GM11168 (cell line): ENCODE data around the gene TMEM207.
"Not testable (repeated sequence)": the region's sequence is repeated elsewhere in the genome, so short reads cannot be mapped to it uniquely, and the experiment has no call there.

Experiments
- in situ Hi-C: fragments of 300-500 bp; cut with MboI; formaldehyde crosslinking; loops from one replicate; pipeline ENCODE4 v1.12.0; 2022; ENCODE audit warnings: low sequenced_read_pairs; ENCODE audit not compliant: unreplicated experiment

TMEM207 gene

GRCh38 chr3:190449801-190450200 lies at the start of gene TMEM207:
TSS of gene TMEM207 (minus strand) at chr3:190449901. CDS start at chr3:190449809, 92 bp downstream.
- in situ Hi-C loops, result no loop called here

GRCh38 chr3:190499122-190499521 lies 49.4 kb upstream of the TMEM207 start:
- in situ Hi-C loops, result no loop called here

GRCh38 chr3:190498293-190498692 lies 48.6 kb upstream of the TMEM207 start:
- in situ Hi-C loops, result no loop called here

- in situ Hi-C loops, result no loop called here
Observed at GRCh38 chr3:190497811-190498210, 48.1 kb upstream of the TMEM207 start.

GRCh38 chr3:190496859-190497258 lies 47.2 kb upstream of the TMEM207 start:
- in situ Hi-C loops, result no loop called here

- in situ Hi-C loops, result no loop called here
Observed at GRCh38 chr3:190495796-190496195, 46.1 kb upstream of the TMEM207 start.

- in situ Hi-C loops, result no loop called here
Observed at GRCh38 chr3:190495354-190495753, 45.7 kb upstream of the TMEM207 start.

- in situ Hi-C loops, result no loop called here
Observed at GRCh38 chr3:190494907-190495306, 45.2 kb upstream of the TMEM207 start.

GRCh38 chr3:190492966-190493365 lies 43.3 kb upstream of the TMEM207 start:
- in situ Hi-C loops, result no loop called here

- in situ Hi-C loops, result no loop called here
Observed at GRCh38 chr3:190492129-190492528, 42.4 kb upstream of the TMEM207 start.

GRCh38 chr3:190491533-190492054 lies 41.9 kb upstream of the TMEM207 start:
- in situ Hi-C loops, result no loop called here

- in situ Hi-C loops, result no loop called here
Observed at GRCh38 chr3:190486908-190487607, 37.4 kb upstream of the TMEM207 start.

- in situ Hi-C loops, result no loop called here
Observed at GRCh38 chr3:190486533-190486864, 36.8 kb upstream of the TMEM207 start.

- in situ Hi-C loops, result no loop called here
Observed at GRCh38 chr3:190485830-190486532, 36.3 kb upstream of the TMEM207 start.

GRCh38 chr3:190481779-190482178 lies 32.1 kb upstream of the TMEM207 start:
- in situ Hi-C loops, result no loop called here

GRCh38 chr3:190473261-190473660 lies 23.6 kb upstream of the TMEM207 start:
- in situ Hi-C loops, result not testable (repeated sequence)

- in situ Hi-C loops, result no loop called here
Observed at GRCh38 chr3:190467922-190468321, 18.2 kb upstream of the TMEM207 start.

GRCh38 chr3:190458040-190458439 lies 8.3 kb upstream of the TMEM207 start:
- in situ Hi-C loops, result no loop called here

GRCh38 chr3:190456770-190457169 lies 7.1 kb upstream of the TMEM207 start:
- in situ Hi-C loops, result no loop called here

GRCh38 chr3:190455828-190456227 lies 6.1 kb upstream of the TMEM207 start:
- in situ Hi-C loops, result no loop called here

- in situ Hi-C loops, result no loop called here
Observed at GRCh38 chr3:190448256-190448655, 1.4 kb downstream of the TMEM207 start.
